Dendritic cell treated with granulocyte-macrophage colony-stimulating factor and Interleukin-4, amounts not matched to agents 40 ng/mL and 50 ng/mL, for 4 days (primary cell): ENCODE measurements around the gene CLDN3.
A peak's percentile ranks its signal among the peaks of the same experiment; 100 is the strongest.

Source experiments
- H3K27ac Mint-ChIP-seq: one replicate; pipeline ENCODE4 v1.8.0; 2022; ENCODE audit warnings: mild to moderate bottlenecking, mixed read lengths
- H3K27me3 Mint-ChIP-seq: one replicate; pipeline ENCODE4 v1.8.0; 2022; ENCODE audit warnings: mild to moderate bottlenecking, mixed read lengths
- H3K36me3 Mint-ChIP-seq: one replicate; pipeline ENCODE4 v1.8.0; 2022; ENCODE audit warnings: low read depth, mixed read lengths
- H3K4me1 Mint-ChIP-seq: one replicate; pipeline ENCODE4 v1.8.0; 2022; ENCODE audit warnings: low read depth, mixed read lengths
- H3K4me3 Mint-ChIP-seq: one replicate; pipeline ENCODE4 v1.8.0; 2022; ENCODE audit warnings: mild to moderate bottlenecking, moderate library complexity, mixed read lengths
- H3K9me3 Mint-ChIP-seq: one replicate; pipeline ENCODE4 v1.8.0; 2022; ENCODE audit warnings: mixed read lengths
- intact Hi-C: fragments of 100-400 bp; cut with micrococcal nuclease; formaldehyde crosslinking; loops from one replicate; pipeline ENCODE4 v1.15.0; 2022

CLDN3 gene

GRCh38 chr7:73761854-73762658 is 8.0 kb downstream of the CLDN3 start:
- Mint-ChIP-seq H3K27ac (no peak overlapping the region), H3K4me3 (no peak overlapping the region), H3K9me3 (no peaks in the 10 kb centered on the region), H3K27me3 (peaks cover 34% of the 10 kb centered on the region), H3K36me3 (no peaks in the 10 kb centered on the region), H3K4me1 (no peaks in the 10 kb centered on the region)
- intact Hi-C loops = no loop called here

GRCh38 chr7:73758581-73759138 is 11.4 kb downstream of the CLDN3 start:
- intact Hi-C loops = no loop called here

DNA sequence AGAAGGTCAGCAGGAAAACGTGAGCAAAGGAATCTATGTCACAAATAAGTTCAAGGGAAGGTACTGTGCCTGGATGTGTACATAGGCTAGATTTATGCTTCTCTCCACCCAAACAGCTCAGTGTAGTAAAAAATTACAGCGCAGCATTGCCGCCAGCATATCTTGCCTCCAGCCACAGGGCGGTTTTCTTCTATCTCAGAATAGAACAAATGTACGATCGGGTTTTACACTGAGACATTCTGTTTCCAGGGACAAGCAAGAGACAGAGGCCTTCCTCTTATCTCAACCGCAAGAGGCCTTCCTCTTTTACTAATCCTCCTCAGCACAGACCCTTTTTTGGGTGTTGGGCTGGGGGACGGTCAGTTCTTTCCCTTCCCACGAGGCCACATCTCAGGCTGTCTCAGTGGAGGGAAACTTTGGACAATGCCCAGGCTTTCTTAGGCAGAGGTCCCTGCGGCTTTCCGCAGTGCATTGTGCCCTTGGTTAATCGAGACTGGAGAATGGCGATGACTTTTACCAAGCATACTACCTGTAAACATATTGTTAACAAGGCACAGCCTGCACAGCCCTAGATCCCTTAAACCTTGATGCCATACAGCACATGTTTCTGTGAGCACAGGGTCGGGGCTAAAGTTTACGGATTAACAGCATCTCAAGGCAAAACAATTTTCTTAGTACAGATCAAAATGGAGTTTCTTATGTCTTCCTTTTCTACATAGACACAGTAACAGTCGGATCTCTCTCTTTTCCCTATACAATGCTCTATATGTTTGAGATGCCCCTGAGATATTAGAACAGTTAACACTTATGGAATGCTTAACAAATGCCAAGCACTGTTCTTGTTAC is 19.9 kb downstream of the CLDN3 start:
- Mint-ChIP-seq H3K27me3 (peaks cover 17% of the 10 kb centered on the region), H3K4me1 (peaks cover 21% of the 10 kb centered on the region), H3K4me3 (no peak overlapping the region), H3K9me3 (no peaks in the 10 kb centered on the region), H3K27ac (no peak overlapping the region), H3K36me3 (no peaks in the 10 kb centered on the region)
- intact Hi-C loops = loop anchor here (10.0 kb wide), 1 partner anchor 105 kb away; no protein-coding TSS in a partner anchor

More at GRCh38 chr7:73758581-73759138, 11.4 kb downstream of the CLDN3 start:
- Mint-ChIP-seq H3K27ac (no peak overlapping the region), H3K9me3 (no peaks in the 10 kb centered on the region), H3K4me3 (no peak overlapping the region), H3K36me3 (no peaks in the 10 kb centered on the region), H3K4me1 (no peaks in the 10 kb centered on the region), H3K27me3 (peaks cover 24% of the 10 kb centered on the region)

- intact Hi-C loops = loop anchor here (10.0 kb wide), 1 partner anchor 108 kb away; no protein-coding TSS in a partner anchor
- Mint-ChIP-seq H3K4me3 (no peak overlapping the region), H3K27ac (no peak overlapping the region), H3K27me3 (peaks cover 40% of the 10 kb centered on the region), H3K4me1 (peaks cover 21% of the 10 kb centered on the region), H3K9me3 (no peaks in the 10 kb centered on the region), H3K36me3 (no peaks in the 10 kb centered on the region)
Measured at GRCh38 chr7:73746378-73746777, 23.7 kb downstream of the CLDN3 start.

GRCh38 chr7:73742753-73743641 is 27.1 kb downstream of the CLDN3 start:
- Mint-ChIP-seq H3K27me3 (peaks cover 45% of the 10 kb centered on the region), H3K4me1 (peaks cover 12% of the 10 kb centered on the region), H3K36me3 (peaks cover 5% of the 10 kb centered on the region), H3K27ac (no peak overlapping the region), H3K9me3 (no peaks in the 10 kb centered on the region), H3K4me3 (no peak overlapping the region)
- intact Hi-C loops = loop anchor here (10.0 kb wide), 1 partner anchor 112 kb away; no protein-coding TSS in a partner anchor

DNA sequence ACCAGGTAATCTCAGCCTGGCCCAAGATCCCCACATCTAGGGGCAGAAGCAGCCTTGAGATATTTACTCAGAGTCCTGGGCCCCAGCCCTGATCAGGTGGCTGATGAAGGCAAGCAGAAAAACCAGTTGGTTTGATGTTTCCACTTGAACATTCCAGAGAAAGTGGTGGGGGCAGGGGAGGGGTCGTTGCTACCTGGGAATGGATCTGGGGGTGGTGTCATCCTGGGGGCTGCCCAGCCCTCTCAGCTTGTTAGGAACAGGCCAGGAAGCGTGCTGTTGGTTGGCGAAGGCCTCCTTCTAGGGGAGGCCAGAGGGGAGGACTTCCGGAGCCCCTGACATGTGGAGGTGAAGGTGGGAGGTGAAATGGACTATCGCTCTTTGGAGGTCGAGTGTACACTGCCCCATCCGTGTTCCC is 27.7 kb downstream of the CLDN3 start:
- Mint-ChIP-seq H3K4me3 (no peak overlapping the region), H3K36me3 (peaks cover 12% of the 10 kb centered on the region), H3K27ac (no peak overlapping the region), H3K9me3 (no peaks in the 10 kb centered on the region), H3K4me1 (peaks cover 18% of the 10 kb centered on the region), H3K27me3 (peaks cover 45% of the 10 kb centered on the region)
- intact Hi-C loops = loop anchor here (10.0 kb wide), 1 partner anchor 112 kb away; no protein-coding TSS in a partner anchor

GRCh38 chr7:73741600-73741999 is 28.5 kb downstream of the CLDN3 start:
- intact Hi-C loops = loop anchor here (10.0 kb wide), 1 partner anchor 113 kb away; no protein-coding TSS in a partner anchor
- Mint-ChIP-seq H3K4me1 (peaks cover 26% of the 10 kb centered on the region), H3K4me3 (no peak overlapping the region), H3K27ac (no peak overlapping the region), H3K27me3 (peaks cover 42% of the 10 kb centered on the region), H3K9me3 (no peaks in the 10 kb centered on the region), H3K36me3 (peaks cover 19% of the 10 kb centered on the region)

DNA sequence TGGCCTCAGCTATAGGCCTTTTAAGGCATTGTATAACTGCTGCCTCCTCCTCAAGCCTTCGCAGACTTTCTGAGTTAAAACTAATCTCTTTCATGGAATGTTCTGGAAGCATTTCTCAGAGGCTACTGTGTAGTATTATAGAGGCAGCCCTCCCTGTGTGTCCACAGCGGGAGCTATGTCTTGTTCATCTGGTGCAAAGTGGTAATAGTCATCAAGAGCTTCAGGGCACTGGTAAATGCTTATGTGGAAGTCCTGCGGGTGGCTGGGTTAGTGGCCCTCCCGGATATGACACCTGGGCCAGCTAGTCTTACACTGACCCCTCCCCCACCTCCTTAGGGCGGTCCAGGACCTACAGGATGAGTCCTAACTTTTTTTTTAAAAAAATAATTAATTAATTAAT is 29.3 kb downstream of the CLDN3 start:
- intact Hi-C loops = loop anchor here (10.0 kb wide), 1 partner anchor 114 kb away; no protein-coding TSS in a partner anchor
- peaks cover 39% of the 10 kb centered on the region for H3K27me3 Mint-ChIP-seq
- peaks cover 28% of the 10 kb centered on the region for H3K36me3 Mint-ChIP-seq
- H3K27ac Mint-ChIP-seq = no peak overlapping the region
- peaks cover 29% of the 10 kb centered on the region for H3K4me1 Mint-ChIP-seq
- no peaks in the 10 kb centered on the region for H3K9me3 Mint-ChIP-seq
- H3K4me3 Mint-ChIP-seq = no peak overlapping the region

GRCh38 chr7:73740212-73740611 is 29.9 kb downstream of the CLDN3 start:
- Mint-ChIP-seq H3K9me3 (peaks cover 3% of the 10 kb centered on the region), H3K27ac (no peak overlapping the region), H3K36me3 (peaks cover 33% of the 10 kb centered on the region), H3K4me1 (peaks cover 30% of the 10 kb centered on the region), H3K4me3 (no peak overlapping the region), H3K27me3 (peaks cover 39% of the 10 kb centered on the region)
- intact Hi-C loops = loop anchor here (10.0 kb wide), 1 partner anchor 115 kb away; no protein-coding TSS in a partner anchor

DNA sequence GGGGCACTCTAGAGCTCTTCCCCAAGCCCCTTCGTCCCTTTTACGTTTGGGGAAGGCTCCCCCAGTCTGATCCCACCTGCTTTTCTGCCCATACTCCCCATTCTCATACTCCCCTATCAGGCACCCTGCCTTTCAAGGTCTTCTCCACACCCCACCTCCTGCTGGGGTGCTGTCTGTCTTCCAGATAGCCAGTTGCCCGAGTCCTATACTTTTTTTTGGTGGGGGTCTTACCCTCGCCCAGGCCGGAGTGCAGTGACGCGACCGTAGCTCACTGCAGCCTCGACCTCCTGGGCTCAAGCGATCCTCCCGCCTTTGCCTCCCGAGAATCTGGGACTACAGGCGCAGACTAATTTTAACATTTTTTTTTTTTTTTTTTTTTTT is 30.7 kb downstream of the CLDN3 start:
- H3K4me3 Mint-ChIP-seq = peak overlapping the region; percentile 97
- peaks cover 38% of the 10 kb centered on the region for H3K36me3 Mint-ChIP-seq
- intact Hi-C loops = loop anchor here (2.0 to 5.0 kb wide), 2 partner anchors 57 to 343 kb away; partner anchors contain the start of genes BUD23, DNAJC30 and LIMK1
- H3K27me3 Mint-ChIP-seq = peaks cover 38% of the 10 kb centered on the region
- peaks cover 11% of the 10 kb centered on the region for H3K9me3 Mint-ChIP-seq
- peaks cover 38% of the 10 kb centered on the region for H3K4me1 Mint-ChIP-seq
- peak overlapping the region; percentile 96 for H3K27ac Mint-ChIP-seq

- peaks cover 13% of the 10 kb centered on the region for H3K9me3 Mint-ChIP-seq
- H3K4me1 Mint-ChIP-seq = peaks cover 39% of the 10 kb centered on the region
- H3K27ac Mint-ChIP-seq = peak within 1 kb of the TSS; percentile 96
- H3K4me3 Mint-ChIP-seq = peak within 1 kb of the TSS; percentile 97
- intact Hi-C loops = loop anchor here (2.0 to 5.0 kb wide), 2 partner anchors 56 to 344 kb away; partner anchors contain the start of genes BUD23, DNAJC30 and LIMK1
- H3K27me3 Mint-ChIP-seq = peaks cover 34% of the 10 kb centered on the region
- H3K36me3 Mint-ChIP-seq = peaks cover 38% of the 10 kb centered on the region
Measured at GRCh38 chr7:73738612-73739386, 31.3 kb downstream of the CLDN3 start, which contains the start of gene ABHD11. TSS of gene ABHD11 (minus strand) at chr7:73738802. CDS start at chr7:73738770, 32 bp downstream.

GRCh38 chr7:73738220-73738611 is 31.9 kb downstream of the CLDN3 start:
- peaks cover 34% of the 10 kb centered on the region for H3K27me3 Mint-ChIP-seq
- H3K9me3 Mint-ChIP-seq = peaks cover 13% of the 10 kb centered on the region
- H3K27ac Mint-ChIP-seq = peak overlapping the region; percentile 96
- intact Hi-C loops = loop anchor here (2.0 to 5.0 kb wide), 2 partner anchors 55 to 344 kb away; partner anchors contain the start of genes BUD23, DNAJC30 and LIMK1
- peak overlapping the region; percentile 97 for H3K4me3 Mint-ChIP-seq
- H3K36me3 Mint-ChIP-seq = peaks cover 38% of the 10 kb centered on the region
- H3K4me1 Mint-ChIP-seq = peaks cover 39% of the 10 kb centered on the region
